ENCODE measurements around the gene SASH1.

The SASH1 gene

GRCh38 chr6:148407372-148407771 is 64.7 kb downstream of the SASH1 start:
- DNase-seq = no peak

- DNase-seq = no peak
These were observed 70.9 kb downstream of the SASH1 start for GRCh38 chr6:148413321-148414091.

- no peak for DNase-seq
These were observed 71.5 kb downstream of the SASH1 start for GRCh38 chr6:148414092-148414489.

- no peak for DNase-seq
These were observed 72.2 kb downstream of the SASH1 start for GRCh38 chr6:148414836-148415235.

GRCh38 chr6:148415511-148416260 is 73.0 kb downstream of the SASH1 start:
- no peak for DNase-seq

GRCh38 chr6:148416330-148416965 is 73.8 kb downstream of the SASH1 start:
- DNase-seq = no peak

GRCh38 chr6:148417045-148417444 is 74.4 kb downstream of the SASH1 start:
- DNase-seq = no peak

- no peak for DNase-seq
These were observed 76.8 kb downstream of the SASH1 start for GRCh38 chr6:148419430-148419829.

GRCh38 chr6:148422085-148422484 is 79.4 kb downstream of the SASH1 start:
- DNase-seq = no peak

- DNase-seq = no peak
These were observed 80.5 kb downstream of the SASH1 start for GRCh38 chr6:148423133-148423532.

GRCh38 chr6:148423601-148424270 is 81.1 kb downstream of the SASH1 start:
- no peak for DNase-seq

- DNase-seq = no peak
These were observed 82.8 kb downstream of the SASH1 start for GRCh38 chr6:148425443-148425842.

GRCh38 chr6:148426317-148426977 is 83.8 kb downstream of the SASH1 start:
- no peak for DNase-seq

GRCh38 chr6:148427333-148427732 is 84.7 kb downstream of the SASH1 start:
- DNase-seq = no peak

- DNase-seq = no peak
These were observed 86.8 kb downstream of the SASH1 start for GRCh38 chr6:148429423-148429822.

GRCh38 chr6:148430897-148431296 is 88.3 kb downstream of the SASH1 start:
- no peak for DNase-seq

GRCh38 chr6:148431413-148431812 is 88.8 kb downstream of the SASH1 start:
- no peak for DNase-seq

GRCh38 chr6:148431840-148432239 is 89.2 kb downstream of the SASH1 start:
- no peak for DNase-seq

- DNase-seq = no peak
These were observed 90.0 kb downstream of the SASH1 start for GRCh38 chr6:148432462-148433195.

- no peak for DNase-seq
These were observed 92.7 kb downstream of the SASH1 start for GRCh38 chr6:148435386-148435785.

- DNase-seq = no peak
These were observed 93.8 kb downstream of the SASH1 start for GRCh38 chr6:148436466-148436865.

GRCh38 chr6:148438632-148439031 is 96.0 kb downstream of the SASH1 start:
- no peak for DNase-seq

Measured in NCI-H446 (cell line).